ENCODE measurements around the gene RAB10. TPM values are rescaled to one million over a fixed set of nuclear protein-coding genes. Genes with fewer than 3 reads are reported as not detected.

Gene RAB10
- total RNA-seq, 1 donor from 2014 or later: 71.9 TPM

- DNase-seq (ENCODE audit: low read depth, low spot score): no peak
Observed at GRCh38 chr2:26178246-26178645, 144.4 kb downstream of the RAB10 start.

GRCh38 chr2:26178746-26179436, 145.0 kb downstream of the RAB10 start:
- no peak for DNase-seq (ENCODE audit: low read depth, low spot score)

GRCh38 chr2:26179446-26179913, 145.6 kb downstream of the RAB10 start:
- no peak for DNase-seq (ENCODE audit: low read depth, low spot score)

GRCh38 chr2:26182441-26182840, 148.6 kb downstream of the RAB10 start:
- no peak for DNase-seq (ENCODE audit: low read depth, low spot score)

GRCh38 chr2:26182887-26183630, 149.2 kb downstream of the RAB10 start:
- DNase-seq (ENCODE audit: low read depth, low spot score): no peak

- no peak for DNase-seq (ENCODE audit: low read depth, low spot score)
Observed at GRCh38 chr2:26184121-26184520, 150.2 kb downstream of the RAB10 start.

- peak; percentile 41 for DNase-seq (ENCODE audit: low read depth, low spot score)
Observed at GRCh38 chr2:26184555-26185303, 150.8 kb downstream of the RAB10 start.

- DNase-seq (ENCODE audit: low read depth, low spot score): no peak
Observed at GRCh38 chr2:26185304-26185928, 151.5 kb downstream of the RAB10 start.

GRCh38 chr2:26185954-26186770, 152.3 kb downstream of the RAB10 start:
- DNase-seq (ENCODE audit: low read depth, low spot score): no peak

Other genes starting within 250 kb of the RAB10 start
- 5.1 and 6.6 TPM in 2 replicates for gene ASXL2, start 155.6 kb upstream of the RAB10 start, total RNA-seq
- 13.1 and 19.5 TPM in 2 replicates for gene KIF3C, start 51.6 kb upstream of the RAB10 start, total RNA-seq
- 0.46 and 0.92 TPM in 2 replicates for gene GAREM2, start 139.0 kb downstream of the RAB10 start, total RNA-seq
- gene HADHA, start 210.5 kb downstream of the RAB10 start, total RNA-seq: 172 and 200 TPM in 2 replicates
- 93.7 and 93.9 TPM in 2 replicates for gene HADHB, start 210.9 kb downstream of the RAB10 start, total RNA-seq